Hepatocyte (in vitro differentiated cells): Measurements from ENCODE around the gene SLC5A10. TPM values are rescaled to one million over a fixed set of nuclear protein-coding genes. Genes with fewer than 3 reads are reported as not detected.

Experiments used
- DNase-seq: peaks from one replicate; pipeline ENCODE4 v3.0.0-alpha.2; 2016; ENCODE audit warnings: low spot score
- H2AFZ ChIP-seq: fragments of 200-600 bp; sonication (generic); 2 replicates; pipeline ENCODE4 v1.6.0; 2016; ENCODE audit warnings: antibody characterized with exemption, mild to moderate bottlenecking
- H3K27ac ChIP-seq: fragments of 200-600 bp; sonication (generic); 2 replicates; pipeline ENCODE4 v1.5.1; 2016; ENCODE audit warnings: mild to moderate bottlenecking
- H3K27me3 ChIP-seq: fragments of 200-600 bp; sonication (generic); 2 replicates; pipeline ENCODE4 v1.6.1; 2016
- H3K36me3 ChIP-seq: fragments of 200-600 bp; sonication (generic); replicated peaks from 2 replicates; pipeline ENCODE4 v1.5.1; 2016; ENCODE audit warnings: low read depth; ENCODE audit not compliant: insufficient read depth
- H3K4me1 ChIP-seq: fragments of 200-600 bp; sonication (generic); 2 replicates; pipeline ENCODE4 v1.5.1; 2016; ENCODE audit warnings: mild to moderate bottlenecking, moderate library complexity; ENCODE audit not compliant: insufficient read depth
- H3K4me2 ChIP-seq: fragments of 200-600 bp; sonication (generic); 2 replicates; pipeline ENCODE4 v1.6.0; 2016
- H3K4me3 ChIP-seq: fragments of 200-600 bp; sonication (generic); 2 replicates; pipeline ENCODE4 v1.5.1; 2016; ENCODE audit warnings: mild to moderate bottlenecking
- H3K79me2 ChIP-seq: fragments of 200-600 bp; sonication (generic); 2 replicates; pipeline ENCODE4 v1.6.0; 2017; ENCODE audit warnings: mild to moderate bottlenecking
- H3K9me2 ChIP-seq: fragments of 200-600 bp; sonication (generic); replicated peaks from 2 replicates; pipeline ENCODE4 v1.6.0; 2017; ENCODE audit warnings: mild to moderate bottlenecking; ENCODE audit not compliant: insufficient read depth
- H3K9me3 ChIP-seq: fragments of 200-600 bp; sonication (generic); 2 replicates; pipeline ENCODE4 v1.5.1; 2016; ENCODE audit warnings: low read depth, mild to moderate bottlenecking
- H4K20me1 ChIP-seq: fragments of 200-600 bp; sonication (generic); 2 replicates; pipeline ENCODE4 v1.6.0; 2016; ENCODE audit warnings: mild to moderate bottlenecking; ENCODE audit not compliant: insufficient read depth, poor library complexity, severe bottlenecking
- EZH2 ChIP-seq: fragments of 200-600 bp; sonication (generic); IDR thresholded peaks from 2 replicates; pipeline ENCODE4 v1.6.1; 2016; ENCODE audit warnings: antibody characterized with exemption, mild to moderate bottlenecking, borderline replicate concordance
- EZH2phosphoT487 ChIP-seq: fragments of 200-600 bp; sonication (generic); IDR thresholded peaks from one replicate; pipeline ENCODE4 v1.6.1; 2018; ENCODE audit warnings: antibody characterized with exemption, mild to moderate bottlenecking, low read depth, moderate library complexity; ENCODE audit not compliant: unreplicated experiment, severe bottlenecking
- WGBS: methylation state at CpG from one replicate; pipeline ENCODE4 v1.1.6; 2016; ENCODE audit warnings: low lambda C conversion rate; ENCODE audit errors: missing lambda C conversion rate; 5-methylcytosine and 5-hydroxymethylcytosine counted together
- polyA plus RNA-seq: library from polyadenylated mRNA; unstranded; fragments of >200 nt; fragmentation: Nextera tagmentation; extraction: Ambion mirVana; gene quantifications from 2 replicates; pipeline ENCODE4 v1.2.1, GENCODE V29; 2016
- total RNA-seq: library from RNA; depleted of rRNA; stranded (reverse); fragments of >200 nt; gene quantifications from 2 replicates; pipeline ENCODE4 v1.2.3, GENCODE V29; 2014
- TF ChIP-seq, protein P1 (sequence below): fragments of 200-600 bp; sonication (generic); IDR thresholded peaks from 2 replicates; pipeline ENCODE4 v1.5.1; 2016; ENCODE audit warnings: antibody characterized with exemption, mild to moderate bottlenecking; ENCODE audit not compliant: poor library complexity

The SLC5A10 gene
- total and polyA plus RNA-seq, 2 experiments from 2014 or later = 0.22 TPM; not detected in 1

DNA sequence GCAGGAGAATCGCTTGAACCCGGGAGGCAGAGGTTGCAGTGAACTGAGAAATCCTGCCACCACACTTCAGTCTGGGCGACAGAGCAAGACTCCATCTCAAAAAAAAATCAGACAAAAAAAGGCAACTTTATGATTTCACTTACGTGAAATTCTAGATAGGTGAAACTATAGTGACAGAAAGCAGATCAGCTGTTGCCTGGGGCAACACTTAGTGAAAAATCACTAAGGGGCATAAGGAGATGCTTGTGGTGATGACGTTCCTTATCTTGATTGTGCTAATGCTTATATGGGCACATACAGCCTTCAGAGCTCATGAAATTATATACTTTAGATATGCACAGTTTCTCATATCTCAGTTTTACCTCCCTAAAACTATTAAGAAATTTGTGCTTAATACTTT lies 41.6 kb upstream of the SLC5A10 start:
- no peak overlapping the region for H3K4me2 ChIP-seq
- H3K79me2 ChIP-seq = no peaks in the 10 kb centered on the region
- WGBS = 76% methylated on average over 5 of the region's 5 CpGs
- no peak overlapping the region for H2AFZ ChIP-seq
- TF ChIP-seq, protein P1, sequence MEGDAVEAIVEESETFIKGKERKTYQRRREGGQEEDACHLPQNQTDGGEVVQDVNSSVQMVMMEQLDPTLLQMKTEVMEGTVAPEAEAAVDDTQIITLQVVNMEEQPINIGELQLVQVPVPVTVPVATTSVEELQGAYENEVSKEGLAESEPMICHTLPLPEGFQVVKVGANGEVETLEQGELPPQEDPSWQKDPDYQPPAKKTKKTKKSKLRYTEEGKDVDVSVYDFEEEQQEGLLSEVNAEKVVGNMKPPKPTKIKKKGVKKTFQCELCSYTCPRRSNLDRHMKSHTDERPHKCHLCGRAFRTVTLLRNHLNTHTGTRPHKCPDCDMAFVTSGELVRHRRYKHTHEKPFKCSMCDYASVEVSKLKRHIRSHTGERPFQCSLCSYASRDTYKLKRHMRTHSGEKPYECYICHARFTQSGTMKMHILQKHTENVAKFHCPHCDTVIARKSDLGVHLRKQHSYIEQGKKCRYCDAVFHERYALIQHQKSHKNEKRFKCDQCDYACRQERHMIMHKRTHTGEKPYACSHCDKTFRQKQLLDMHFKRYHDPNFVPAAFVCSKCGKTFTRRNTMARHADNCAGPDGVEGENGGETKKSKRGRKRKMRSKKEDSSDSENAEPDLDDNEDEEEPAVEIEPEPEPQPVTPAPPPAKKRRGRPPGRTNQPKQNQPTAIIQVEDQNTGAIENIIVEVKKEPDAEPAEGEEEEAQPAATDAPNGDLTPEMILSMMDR = no peak
- TF ChIP-seq EZH2 (no peak), EZH2phosphoT487 (no peak)
- no peak for DNase-seq
- H3K27me3 ChIP-seq = no peaks in the 10 kb centered on the region
- H3K4me1 ChIP-seq = no peaks in the 10 kb centered on the region
- no peak overlapping the region for H3K4me3 ChIP-seq
- H4K20me1 ChIP-seq = no peaks in the 10 kb centered on the region
- peaks cover 2% of the 10 kb centered on the region for H3K36me3 ChIP-seq
- no peaks in the 10 kb centered on the region for H3K9me3 ChIP-seq
- no peaks in the 10 kb centered on the region for H3K9me2 ChIP-seq
- H3K27ac ChIP-seq = no peak overlapping the region

DNA sequence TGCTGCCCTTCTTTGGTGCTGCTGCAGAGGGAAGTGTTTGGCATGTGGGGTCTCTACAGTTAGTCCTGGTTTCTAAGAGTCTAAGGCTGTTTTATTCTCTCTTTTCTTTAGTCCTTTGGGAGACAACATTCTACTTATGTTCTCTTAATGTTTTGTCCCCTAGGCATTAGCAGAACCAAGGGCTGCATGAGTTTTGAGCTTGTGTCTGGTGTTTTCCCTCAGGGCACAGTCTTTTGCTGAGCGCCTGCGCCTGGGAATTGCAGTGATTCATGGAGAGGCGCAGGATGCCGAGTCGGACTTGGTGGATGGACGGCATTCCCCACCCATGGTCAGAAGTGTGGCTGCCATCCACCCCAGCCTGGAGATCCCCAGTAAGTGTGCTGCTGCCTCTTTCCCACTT lies 41.1 kb upstream of the SLC5A10 start:
- H3K4me3 ChIP-seq = no peak overlapping the region
- H3K9me3 ChIP-seq = no peaks in the 10 kb centered on the region
- no peak overlapping the region for H3K27ac ChIP-seq
- TF ChIP-seq, protein P1 = no peak
- no peak for TF ChIP-seq EZH2
- H3K79me2 ChIP-seq = no peaks in the 10 kb centered on the region
- H3K27me3 ChIP-seq = no peaks in the 10 kb centered on the region
- no peaks in the 10 kb centered on the region for H3K9me2 ChIP-seq
- no peak overlapping the region for H2AFZ ChIP-seq
- H4K20me1 ChIP-seq = no peaks in the 10 kb centered on the region
- no peaks in the 10 kb centered on the region for H3K4me1 ChIP-seq
- DNase-seq = no peak
- H3K4me2 ChIP-seq = no peak overlapping the region
- peaks cover 2% of the 10 kb centered on the region for H3K36me3 ChIP-seq
- 80% methylated on average over 6 of the region's 6 CpGs for WGBS

DNA sequence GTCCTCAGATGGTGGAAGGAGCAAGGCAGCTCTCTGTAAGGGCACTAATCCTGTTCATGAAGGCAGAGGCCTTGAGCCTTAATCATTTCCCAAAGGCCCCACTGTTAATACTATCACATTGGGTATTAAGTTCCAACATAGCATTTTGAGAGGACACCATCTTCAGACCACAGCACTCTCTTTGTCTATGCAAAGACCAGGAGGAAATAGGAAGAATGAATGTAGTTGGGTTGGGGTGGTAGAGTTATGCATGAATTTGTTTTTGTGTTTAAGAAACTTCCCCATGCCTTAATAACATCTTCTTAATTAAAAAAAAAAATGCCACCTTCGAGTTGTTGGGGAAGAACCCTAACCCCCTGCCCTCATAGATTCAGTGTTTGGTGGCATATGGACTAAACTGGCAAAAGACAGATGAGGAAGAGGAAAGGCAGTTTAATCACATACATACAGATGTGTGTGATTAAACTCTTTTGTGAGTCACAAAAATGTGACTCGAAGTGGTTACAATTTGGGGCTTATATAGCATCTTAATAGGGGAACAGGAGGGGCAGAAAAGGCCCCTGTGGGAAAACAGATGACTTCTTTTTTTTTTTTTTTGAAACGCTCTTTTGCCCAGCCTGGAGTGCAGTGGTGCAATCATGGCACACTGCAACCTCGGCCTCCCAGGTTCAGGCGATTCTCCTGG lies 35.0 kb upstream of the SLC5A10 start:
- Histone ChIP-seq H3K9me2 (no peaks in the 10 kb centered on the region), H3K4me2 (no peak overlapping the region), H3K9me3 (no peaks in the 10 kb centered on the region), H4K20me1 (peaks cover 2% of the 10 kb centered on the region), H3K27ac (no peak overlapping the region), H3K4me1 (peaks cover 18% of the 10 kb centered on the region), H3K27me3 (no peaks in the 10 kb centered on the region), H3K36me3 (no peaks in the 10 kb centered on the region), H3K79me2 (peaks cover 7% of the 10 kb centered on the region), H3K4me3 (no peak overlapping the region), H2AFZ (no peak overlapping the region)
- TF ChIP-seq EZH2 (no peak), EZH2phosphoT487 (no peak)
- TF ChIP-seq, protein P1 = no peak
- 75% methylated on average over 5 of the region's 5 CpGs for WGBS
- DNase-seq = no peak
